Keratinocyte (primary cell): Measurements from ENCODE around the gene PKHD1.

Source experiments
- CTCF ChIP-seq, 3 experiments: IDR thresholded peaks in 1 of 3; conservative IDR thresholded peaks in 1 of 3; optimal IDR thresholded peaks in 1 of 3; 2 replicates in 2 of 3; 3 replicates in 1 of 3; pipeline versions ENCODE3 to v1.5.1; 2011; ENCODE audit warnings: low read length in 3 of 3, mild to moderate bottlenecking in 3 of 3, moderate library complexity in 2 of 3, control low read depth in 1 of 3, inconsistent platforms in 1 of 3; ENCODE audit not compliant: insufficient read depth in 2 of 3; ENCODE audit errors: extremely low read depth in 1 of 3
- EZH2 ChIP-seq: IDR thresholded peaks from one replicate; pipeline ENCODE4 v1.6.1; 2012; ENCODE audit warnings: inconsistent platforms, mild to moderate bottlenecking, low read length, moderate library complexity

- no peak for TF ChIP-seq CTCF (optimal IDR thresholded peaks at IDR 0.05 in 1 of 3, IDR thresholded peaks at IDR 0.05 in 1 of 3, conservative IDR thresholded peaks at IDR 0.05 in 1 of 3; ENCODE audit: extremely low read depth in 1 of 3, insufficient read depth in 2 of 3, low read length in 3 of 3)
- TF ChIP-seq EZH2 = no peak
Observed at GRCh38 chr6:52041134-52041533, 46.3 kb downstream of the PKHD1 start.
